ENCODE measurements around the gene PCGF5. TPM values are rescaled to one million over a fixed set of nuclear protein-coding genes. Genes with fewer than 3 reads are reported as not detected.

The PCGF5 gene
- total RNA-seq, 3 donors from 2014 or later: 65.0 to 76.1 (median 65.8) TPM

DNA sequence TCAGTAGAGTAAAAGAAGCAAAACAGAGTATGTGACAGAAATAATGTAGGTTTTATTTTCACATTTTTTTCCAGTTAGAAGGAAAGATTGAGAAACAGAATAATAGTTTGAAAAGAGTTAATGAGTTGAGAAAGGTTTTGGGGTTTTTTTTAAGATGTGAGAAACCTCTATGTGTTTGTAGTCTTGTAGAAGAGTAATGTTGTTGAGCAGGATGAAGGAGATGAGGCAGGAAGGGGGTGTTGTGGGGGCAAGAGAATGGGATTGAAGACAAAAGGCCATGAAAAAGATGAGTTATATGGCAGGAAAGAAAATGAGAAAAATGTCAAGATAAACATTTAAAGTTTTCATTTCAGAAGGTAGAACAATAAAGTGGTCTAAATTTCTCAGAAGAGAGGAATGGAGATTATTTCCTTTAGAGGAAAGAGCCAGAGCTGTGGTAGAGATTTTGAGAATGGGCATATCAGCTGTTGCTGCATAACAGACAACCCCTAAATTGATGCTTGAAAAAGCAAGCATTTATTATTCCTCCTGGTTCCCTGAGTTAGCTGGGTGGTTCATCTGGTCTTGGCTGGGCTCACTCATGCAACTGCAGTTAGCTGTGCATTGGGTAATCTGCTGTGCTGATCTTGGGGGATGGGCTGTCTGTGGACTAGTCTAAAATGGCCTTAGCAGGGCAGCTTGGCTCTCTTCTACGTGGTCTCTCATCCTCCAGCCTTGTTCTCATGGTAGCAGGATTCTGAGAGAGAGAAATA is 27.1 kb downstream of the PCGF5 start:
- H3K4me1 ChIP-seq (ENCODE audit: low read depth): no peaks in the 10 kb centered on the region
- intact Hi-C loops (cut with DNase I, micrococcal nuclease): loop anchor here in 1 of 2 donors (5.0 kb wide), 1 partner anchor 240 kb away; no protein-coding TSS in a partner anchor
- no peak overlapping the region for H3K4me3 ChIP-seq
- TF ChIP-seq, protein P1, sequence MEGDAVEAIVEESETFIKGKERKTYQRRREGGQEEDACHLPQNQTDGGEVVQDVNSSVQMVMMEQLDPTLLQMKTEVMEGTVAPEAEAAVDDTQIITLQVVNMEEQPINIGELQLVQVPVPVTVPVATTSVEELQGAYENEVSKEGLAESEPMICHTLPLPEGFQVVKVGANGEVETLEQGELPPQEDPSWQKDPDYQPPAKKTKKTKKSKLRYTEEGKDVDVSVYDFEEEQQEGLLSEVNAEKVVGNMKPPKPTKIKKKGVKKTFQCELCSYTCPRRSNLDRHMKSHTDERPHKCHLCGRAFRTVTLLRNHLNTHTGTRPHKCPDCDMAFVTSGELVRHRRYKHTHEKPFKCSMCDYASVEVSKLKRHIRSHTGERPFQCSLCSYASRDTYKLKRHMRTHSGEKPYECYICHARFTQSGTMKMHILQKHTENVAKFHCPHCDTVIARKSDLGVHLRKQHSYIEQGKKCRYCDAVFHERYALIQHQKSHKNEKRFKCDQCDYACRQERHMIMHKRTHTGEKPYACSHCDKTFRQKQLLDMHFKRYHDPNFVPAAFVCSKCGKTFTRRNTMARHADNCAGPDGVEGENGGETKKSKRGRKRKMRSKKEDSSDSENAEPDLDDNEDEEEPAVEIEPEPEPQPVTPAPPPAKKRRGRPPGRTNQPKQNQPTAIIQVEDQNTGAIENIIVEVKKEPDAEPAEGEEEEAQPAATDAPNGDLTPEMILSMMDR (IDR thresholded peaks at IDR 0.05): no peak
- no peak for ATAC-seq
- DNase-seq: peak in 1 of 3 donors; percentile 14
- H3K9me3 ChIP-seq: no peaks in the 10 kb centered on the region
- H3K36me3 ChIP-seq (ENCODE audit: low read depth): no peaks in the 10 kb centered on the region

DNA sequence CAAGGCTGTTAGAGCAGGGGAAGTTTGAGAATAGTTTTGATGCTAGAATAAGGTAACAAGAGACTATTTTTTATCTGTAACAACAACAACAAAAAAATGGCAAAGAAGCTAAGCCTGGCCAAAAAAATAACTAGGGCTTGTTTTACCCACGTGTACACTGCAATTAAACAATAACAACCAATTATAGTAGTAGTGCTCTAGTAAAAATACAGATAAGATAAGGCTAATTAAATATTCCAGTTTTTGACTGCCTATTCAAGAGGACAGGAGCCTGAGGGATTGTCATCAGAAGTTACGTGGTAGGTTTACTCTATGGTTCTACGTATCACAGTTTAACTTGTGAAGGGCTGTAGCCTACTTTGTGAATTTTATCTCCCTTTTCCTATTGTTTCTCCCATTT is 29.2 kb downstream of the PCGF5 start:
- TF ChIP-seq, protein P1 (IDR thresholded peaks at IDR 0.05): no peak
- DNase-seq (no peak), ATAC-seq (no peak)
- Histone ChIP-seq H3K36me3 (ENCODE audit: low read depth) (no peaks in the 10 kb centered on the region), H3K4me3 (no peak overlapping the region), H3K4me1 (ENCODE audit: low read depth) (no peaks in the 10 kb centered on the region), H3K9me3 (no peaks in the 10 kb centered on the region)
- intact Hi-C loops (cut with DNase I, micrococcal nuclease): loop anchor here (5.0 to 10.0 kb wide), 2 partner anchors 242 to 335 kb away; no protein-coding TSS in a partner anchor

DNA sequence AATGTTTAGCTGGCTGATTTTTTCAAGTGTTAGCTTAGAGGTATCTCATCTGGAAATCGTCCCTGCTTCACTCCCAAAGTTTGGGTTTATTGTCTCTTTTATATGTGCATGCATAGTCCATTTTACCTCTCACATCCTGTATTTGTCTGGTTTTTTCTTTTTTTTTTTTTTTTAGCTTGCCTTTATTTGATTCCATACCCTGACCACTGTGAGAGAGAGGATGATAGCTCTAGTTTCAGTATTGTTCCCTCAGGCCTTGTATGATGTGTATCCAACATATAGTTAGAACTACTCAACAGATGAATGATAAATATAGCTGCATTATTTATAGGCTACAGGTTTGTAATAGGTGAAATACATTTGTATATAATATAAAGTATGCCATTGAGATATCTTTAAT is 29.9 kb downstream of the PCGF5 start:
- Histone ChIP-seq H3K4me1 (ENCODE audit: low read depth) (no peaks in the 10 kb centered on the region), H3K4me3 (no peak overlapping the region), H3K36me3 (ENCODE audit: low read depth) (no peaks in the 10 kb centered on the region), H3K9me3 (no peaks in the 10 kb centered on the region)
- intact Hi-C loops (cut with DNase I, micrococcal nuclease): loop anchor here in 1 of 2 donors (10.0 kb wide), 1 partner anchor 336 kb away; no protein-coding TSS in a partner anchor
- ATAC-seq: no peak
- TF ChIP-seq, protein P1 (IDR thresholded peaks at IDR 0.05): no peak
- DNase-seq: no peak

DNA sequence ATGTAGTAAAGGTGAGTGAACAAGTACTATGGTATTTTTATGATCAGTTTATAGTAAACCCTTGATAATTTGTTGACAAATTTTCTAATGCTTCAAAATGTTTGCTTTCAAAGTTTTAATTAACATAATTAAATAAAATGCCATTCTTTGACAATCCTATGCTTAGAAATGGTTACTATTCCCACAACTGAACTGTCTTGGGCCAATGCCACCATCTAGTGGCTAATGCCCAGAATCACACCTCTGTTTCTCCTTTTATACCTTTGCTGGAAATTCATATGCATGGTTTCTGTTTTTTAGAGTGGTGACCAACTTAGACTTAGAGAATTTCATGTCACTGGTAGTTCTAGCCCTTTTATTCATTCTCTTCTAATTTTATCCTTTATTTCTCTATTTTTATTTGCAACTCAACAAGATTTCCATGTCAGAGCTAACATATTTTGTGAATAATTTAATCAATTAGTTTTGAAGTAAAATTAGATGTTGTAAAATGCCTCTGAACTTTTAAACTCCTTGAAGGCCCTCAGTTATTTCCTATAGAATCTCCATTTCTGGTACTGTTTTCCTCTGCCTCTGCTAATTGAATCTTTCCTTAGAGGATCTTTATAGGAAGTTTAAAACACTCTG is 31.1 kb downstream of the PCGF5 start:
- H3K4me1 ChIP-seq (ENCODE audit: low read depth): no peaks in the 10 kb centered on the region
- H3K4me3 ChIP-seq: no peak overlapping the region
- intact Hi-C loops (cut with DNase I, micrococcal nuclease): loop anchor here in 1 of 2 donors (10.0 kb wide), 1 partner anchor 337 kb away; no protein-coding TSS in a partner anchor
- no peaks in the 10 kb centered on the region for H3K36me3 ChIP-seq (ENCODE audit: low read depth)
- DNase-seq (peak in 1 of 3 donors; percentile 62), ATAC-seq (peak; percentile 82)
- H3K9me3 ChIP-seq: no peaks in the 10 kb centered on the region
- TF ChIP-seq, protein P1 (IDR thresholded peaks at IDR 0.05): peak; percentile 64

DNA sequence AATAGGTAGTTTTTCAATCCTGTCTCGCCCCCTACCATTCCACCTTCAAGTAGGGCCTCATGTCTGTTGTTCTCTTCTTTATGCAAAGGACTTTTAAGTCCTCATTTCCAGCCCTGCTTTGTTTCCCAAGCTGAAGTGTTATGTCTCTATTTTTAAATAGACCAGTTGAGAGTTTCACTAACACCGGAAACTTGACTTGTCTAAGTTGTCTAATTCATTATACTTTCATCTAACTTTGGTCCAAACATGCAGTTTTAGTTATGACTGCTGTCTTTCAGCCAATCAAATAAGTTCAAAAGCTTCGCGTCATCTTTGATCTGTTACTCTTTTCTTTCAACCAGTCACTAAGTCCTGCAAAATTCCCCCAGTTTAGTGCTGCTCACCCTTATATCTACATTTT is 32.8 kb downstream of the PCGF5 start:
- H3K9me3 ChIP-seq: no peaks in the 10 kb centered on the region
- TF ChIP-seq, protein P1 (IDR thresholded peaks at IDR 0.05): no peak
- H3K36me3 ChIP-seq (ENCODE audit: low read depth): no peaks in the 10 kb centered on the region
- DNase-seq: no peak
- no peak overlapping the region for H3K4me3 ChIP-seq
- intact Hi-C loops (cut with DNase I, micrococcal nuclease): loop anchor here in 1 of 2 donors (10.0 kb wide), 1 partner anchor 338 kb away; no protein-coding TSS in a partner anchor
- ATAC-seq: no peak
- no peaks in the 10 kb centered on the region for H3K4me1 ChIP-seq (ENCODE audit: low read depth)

Data from mucosa of descending colon (tissue), 3 donors.